Right atrium auricular region (tissue), 2 donors: ENCODE data around the gene KRTAP10-11. TPM values are rescaled to one million over a fixed set of nuclear protein-coding genes. Genes with fewer than 3 reads are reported as not detected.
"Not testable (repeated sequence)": the region's sequence is repeated elsewhere in the genome, so short reads cannot be mapped to it uniquely, and the experiment has no call there.

Experiments used
- DNase-seq: peaks from one replicate; pipeline ENCODE4 v3.0.0-alpha.2; 2019; ENCODE audit warnings: low spot score
- H3K27ac ChIP-seq, 2 donors: fragments of 200-600 bp; sonication (generic); 1 replicate in 1 of 2; 2 replicates in 1 of 2; pipeline ENCODE4 v1.5.1; 2016 to 2019
- H3K27me3 ChIP-seq, 2 donors: fragments of 200-600 bp; sonication (generic); one replicate each; pipeline versions ENCODE4 v1.5.1 to v1.6.0; 2017 to 2019
- H3K36me3 ChIP-seq: fragments of 200-600 bp; sonication (generic); one replicate; pipeline ENCODE4 v1.5.1; 2016
- H3K4me1 ChIP-seq, 2 donors: fragments of 200-600 bp; sonication (generic); one replicate each; pipeline versions ENCODE4 v1.5.1 to v1.6.0; 2017 to 2019
- H3K4me3 ChIP-seq, 2 donors: fragments of 200-600 bp; sonication (generic); 1 replicate in 1 of 2; 2 replicates in 1 of 2; pipeline ENCODE4 v1.5.1; 2017 to 2019; ENCODE audit warnings: mild to moderate bottlenecking in 1 of 2, moderate library complexity in 1 of 2
- H3K9me3 ChIP-seq, 2 donors: fragments of 200-600 bp; sonication (generic); one replicate each; pipeline ENCODE4 v1.5.1; 2019
- total RNA-seq, 2 donors: library from RNA; depleted of rRNA; stranded (reverse); fragments of >200 nt; gene quantifications; one replicate each; pipeline ENCODE4 v1.1.0, GENCODE V29; 2016
- TF ChIP-seq, protein P1 (sequence below), 2 donors: fragments of 200-600 bp; sonication (generic); IDR thresholded peaks; one replicate each; pipeline ENCODE4 v1.5.1; 2019; ENCODE audit warnings: antibody characterized with exemption in 2 of 2

The KRTAP10-11 gene
- total RNA-seq, 2 donors from 2014 or later, result not detected

DNA sequence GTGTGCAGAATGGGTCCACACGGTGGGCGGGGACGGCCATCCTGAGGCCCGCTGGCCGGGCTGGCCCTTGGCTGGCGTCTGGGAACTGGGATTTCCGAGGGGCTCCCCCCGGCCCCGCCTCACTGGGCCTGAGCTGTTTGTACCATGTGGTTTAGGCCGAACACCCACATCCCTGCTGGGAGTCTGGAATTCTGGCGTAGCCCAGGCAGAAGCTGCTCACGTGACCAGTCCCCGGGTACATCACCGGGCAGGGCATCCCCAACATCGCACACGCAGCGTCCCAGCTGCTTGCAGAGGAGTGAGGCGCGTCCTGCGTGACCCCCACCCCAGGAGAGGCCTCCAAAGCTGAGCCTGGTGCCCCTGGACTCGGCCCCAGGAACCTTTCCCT, 43.8 kb upstream of the KRTAP10-11 start:
- no peaks in the 10 kb centered on the region for H3K36me3 ChIP-seq
- no peak overlapping the region for H3K4me3 ChIP-seq
- no peaks in the 10 kb centered on the region for H3K4me1 ChIP-seq
- peaks cover 0 to 4% of the 10 kb centered on the region in 2 donors for H3K9me3 ChIP-seq
- TF ChIP-seq, protein P1, sequence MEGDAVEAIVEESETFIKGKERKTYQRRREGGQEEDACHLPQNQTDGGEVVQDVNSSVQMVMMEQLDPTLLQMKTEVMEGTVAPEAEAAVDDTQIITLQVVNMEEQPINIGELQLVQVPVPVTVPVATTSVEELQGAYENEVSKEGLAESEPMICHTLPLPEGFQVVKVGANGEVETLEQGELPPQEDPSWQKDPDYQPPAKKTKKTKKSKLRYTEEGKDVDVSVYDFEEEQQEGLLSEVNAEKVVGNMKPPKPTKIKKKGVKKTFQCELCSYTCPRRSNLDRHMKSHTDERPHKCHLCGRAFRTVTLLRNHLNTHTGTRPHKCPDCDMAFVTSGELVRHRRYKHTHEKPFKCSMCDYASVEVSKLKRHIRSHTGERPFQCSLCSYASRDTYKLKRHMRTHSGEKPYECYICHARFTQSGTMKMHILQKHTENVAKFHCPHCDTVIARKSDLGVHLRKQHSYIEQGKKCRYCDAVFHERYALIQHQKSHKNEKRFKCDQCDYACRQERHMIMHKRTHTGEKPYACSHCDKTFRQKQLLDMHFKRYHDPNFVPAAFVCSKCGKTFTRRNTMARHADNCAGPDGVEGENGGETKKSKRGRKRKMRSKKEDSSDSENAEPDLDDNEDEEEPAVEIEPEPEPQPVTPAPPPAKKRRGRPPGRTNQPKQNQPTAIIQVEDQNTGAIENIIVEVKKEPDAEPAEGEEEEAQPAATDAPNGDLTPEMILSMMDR (IDR thresholded peaks at IDR 0.05), result no peak
- no peaks in the 10 kb centered on the region for H3K27me3 ChIP-seq
- no peak for DNase-seq
- no peak overlapping the region for H3K27ac ChIP-seq

GRCh38 chr21:44603109-44603875, 42.9 kb upstream of the KRTAP10-11 start:
- Histone ChIP-seq H3K36me3 (no peaks in the 10 kb centered on the region), H3K4me1 (no peaks in the 10 kb centered on the region), H3K9me3 (peaks cover 0 to 4% of the 10 kb centered on the region in 2 donors), H3K4me3 (no peak overlapping the region), H3K27ac (no peak overlapping the region), H3K27me3 (no peaks in the 10 kb centered on the region)
- DNase-seq, result no peak
- TF ChIP-seq, protein P1 (IDR thresholded peaks at IDR 0.05), result no peak

DNA sequence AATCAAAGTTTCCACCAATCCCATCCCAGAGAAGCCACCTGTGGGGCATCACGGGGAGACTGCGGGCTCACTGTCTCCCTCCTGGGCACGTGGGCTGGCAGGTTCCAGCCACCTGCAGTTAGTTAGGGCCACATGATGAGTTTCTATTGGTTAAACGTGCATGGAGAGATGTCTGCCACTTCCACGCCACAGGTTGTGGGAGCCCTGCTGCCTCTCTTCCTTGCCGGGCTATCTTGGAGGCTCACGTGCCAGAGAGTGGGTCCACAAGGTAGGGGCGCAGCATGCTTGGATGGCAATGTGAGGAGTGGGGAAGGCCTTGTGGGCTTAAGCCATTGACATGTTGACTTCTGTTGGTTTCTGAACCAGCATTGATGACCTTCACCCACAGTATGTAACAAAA, 42.3 kb upstream of the KRTAP10-11 start:
- Histone ChIP-seq H3K27ac (no peak overlapping the region), H3K4me3 (no peak overlapping the region), H3K27me3 (no peaks in the 10 kb centered on the region), H3K9me3 (peaks cover 0 to 2% of the 10 kb centered on the region in 2 donors), H3K4me1 (no peaks in the 10 kb centered on the region), H3K36me3 (no peaks in the 10 kb centered on the region)
- no peak for DNase-seq
- TF ChIP-seq, protein P1 (IDR thresholded peaks at IDR 0.05), result no peak

DNA sequence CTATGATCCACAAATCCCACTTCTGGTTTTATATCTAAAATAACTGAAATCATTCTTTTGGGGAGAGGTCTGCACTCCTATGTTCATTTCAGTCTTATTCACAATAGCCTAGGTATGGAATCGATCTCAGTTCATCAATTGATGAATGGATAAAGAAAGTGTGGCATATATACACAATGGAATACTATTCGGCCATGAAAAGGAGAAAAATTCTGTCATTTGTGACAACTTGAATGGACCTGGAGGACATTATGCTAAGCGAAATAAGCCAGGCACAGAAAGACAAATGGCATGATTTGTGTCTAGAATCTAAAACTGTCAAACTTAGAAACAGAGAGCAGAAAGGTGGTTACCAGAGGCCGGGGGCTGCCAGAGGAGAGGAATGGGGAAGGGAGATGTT, 39.7 kb upstream of the KRTAP10-11 start:
- Histone ChIP-seq H3K4me1 (no peaks in the 10 kb centered on the region), H3K27me3 (no peaks in the 10 kb centered on the region), H3K9me3 (peaks cover 7 to 15% of the 10 kb centered on the region in 2 donors), H3K36me3 (no peaks in the 10 kb centered on the region), H3K4me3 (no peak overlapping the region), H3K27ac (no peak overlapping the region)
- TF ChIP-seq, protein P1 (IDR thresholded peaks at IDR 0.05), result no peak
- no peak for DNase-seq

DNA sequence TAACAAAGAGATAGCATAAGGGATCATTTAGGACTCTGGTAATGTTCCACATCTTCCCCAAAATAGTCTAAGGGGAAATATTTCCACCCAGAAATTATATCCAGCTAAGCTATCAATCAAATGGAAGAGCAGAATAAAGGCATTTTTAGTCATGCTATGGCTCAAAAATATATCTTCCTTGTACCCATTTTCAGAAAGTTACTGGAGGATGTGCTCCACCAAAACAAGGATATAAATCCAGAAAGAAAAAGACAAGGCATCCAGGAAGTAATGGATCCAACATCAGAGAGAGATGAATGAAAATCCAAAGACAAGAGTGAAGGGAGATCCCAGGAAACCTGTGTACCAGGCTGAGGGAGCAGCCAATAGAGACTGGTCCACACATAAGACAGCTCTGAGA, 37.0 kb upstream of the KRTAP10-11 start:
- H3K9me3 ChIP-seq, result peaks cover 7 to 15% of the 10 kb centered on the region in 2 donors
- H3K27me3 ChIP-seq, result no peaks in the 10 kb centered on the region
- TF ChIP-seq, protein P1 (IDR thresholded peaks at IDR 0.05), result no peak
- no peak overlapping the region for H3K4me3 ChIP-seq
- H3K4me1 ChIP-seq, result no peaks in the 10 kb centered on the region
- no peak for DNase-seq
- no peak overlapping the region for H3K27ac ChIP-seq
- no peaks in the 10 kb centered on the region for H3K36me3 ChIP-seq

- not testable (repeated sequence) for DNase-seq, H3K27me3 ChIP-seq, H3K4me1 ChIP-seq, H3K36me3 ChIP-seq, H3K27ac ChIP-seq, H3K4me3 ChIP-seq
- H3K9me3 ChIP-seq, result peaks cover 7 to 15% of the 10 kb centered on the region in 2 donors
Measured at GRCh38 chr21:44610157-44610843, 35.9 kb upstream of the KRTAP10-11 start.
